Cardiac muscle cell (in vitro differentiated cells and primary cell): ENCODE measurements around the gene HDC. TPM values are rescaled to one million over a fixed set of nuclear protein-coding genes. Genes with fewer than 3 reads are reported as not detected.

Experiments
- DNase-seq, 2 donors: peaks; one replicate each; pipeline versions ENCODE4 v3.0.0 to v3.0.0-alpha.2; 2010 to 2017; ENCODE audit warnings: low read depth in 1 of 2, low spot score in 1 of 2
- H3K27ac ChIP-seq: fragments of 200-600 bp; sonication (generic); 2 replicates; pipeline ENCODE4 v1.5.1; 2016
- H3K27me3 ChIP-seq: fragments of 200-600 bp; sonication (generic); 2 replicates; pipeline ENCODE4 v1.6.0; 2016; ENCODE audit warnings: control low read depth
- H3K36me3 ChIP-seq: fragments of 200-600 bp; sonication (generic); 2 replicates; pipeline ENCODE4 v1.5.1; 2016; ENCODE audit warnings: control low read depth
- H3K4me1 ChIP-seq: fragments of 200-600 bp; sonication (generic); 2 replicates; pipeline ENCODE4 v1.8.1; 2017; ENCODE audit warnings: low read depth, mild to moderate bottlenecking, mixed run types
- H3K4me3 ChIP-seq: fragments of 200-600 bp; sonication (generic); 2 replicates; pipeline ENCODE4 v1.5.1; 2016; ENCODE audit warnings: mild to moderate bottlenecking
- H3K9me3 ChIP-seq: fragments of 200-600 bp; sonication (generic); 2 replicates; pipeline ENCODE4 v1.5.1; 2017; ENCODE audit warnings: low read depth, mild to moderate bottlenecking, control low read depth
- polyA plus RNA-seq: library from polyadenylated mRNA; unstranded; fragments of >200 nt; fragmentation: Nextera tagmentation; extraction: Ambion mirVana; gene quantifications from 2 replicates; pipeline ENCODE4 v1.2.1, GENCODE V29; 2016
- total RNA-seq: library from RNA; depleted of rRNA; stranded (reverse); fragments of >200 nt; gene quantifications from 2 replicates; pipeline ENCODE4 v1.2.3, GENCODE V29; 2016
- TF ChIP-seq, protein P1 (sequence below): IDR thresholded peaks from 2 replicates; pipeline ENCODE4 v1.5.1; 2012; ENCODE audit warnings: low read depth, mild to moderate bottlenecking, low read length

HDC gene
- total and polyA plus RNA-seq, 2 experiments from 2014 or later = not detected

DNA sequence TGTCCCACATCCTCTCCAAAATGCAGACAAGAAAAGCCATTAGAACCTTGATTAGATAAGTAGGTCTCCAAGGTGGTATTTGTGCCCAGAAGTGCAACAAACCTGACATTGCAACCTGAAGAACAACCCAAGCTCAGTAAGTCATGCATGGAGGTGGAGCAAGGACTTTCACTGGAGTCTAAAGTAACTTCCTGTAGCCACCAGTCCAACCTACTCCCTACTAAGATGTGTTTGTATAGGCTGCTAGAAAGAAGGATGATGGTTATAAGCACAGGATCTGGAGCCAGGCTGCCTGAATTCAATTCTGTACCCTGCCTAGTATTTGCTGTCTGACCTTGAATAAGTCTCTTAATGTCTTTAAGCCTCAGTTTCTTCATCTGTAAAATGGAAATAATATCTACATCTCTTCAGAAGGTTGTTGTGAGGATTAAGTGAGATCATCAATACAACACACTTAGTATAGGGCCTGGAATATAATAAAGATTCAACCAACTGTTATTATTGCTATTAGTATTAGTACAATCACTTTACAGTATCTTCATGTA, 32.3 kb downstream of the HDC start:
- no peaks in the 10 kb centered on the region for H3K4me1 ChIP-seq
- DNase-seq = no peak
- H3K27ac ChIP-seq = no peak overlapping the region
- no peak overlapping the region for H3K4me3 ChIP-seq
- TF ChIP-seq, protein P1, sequence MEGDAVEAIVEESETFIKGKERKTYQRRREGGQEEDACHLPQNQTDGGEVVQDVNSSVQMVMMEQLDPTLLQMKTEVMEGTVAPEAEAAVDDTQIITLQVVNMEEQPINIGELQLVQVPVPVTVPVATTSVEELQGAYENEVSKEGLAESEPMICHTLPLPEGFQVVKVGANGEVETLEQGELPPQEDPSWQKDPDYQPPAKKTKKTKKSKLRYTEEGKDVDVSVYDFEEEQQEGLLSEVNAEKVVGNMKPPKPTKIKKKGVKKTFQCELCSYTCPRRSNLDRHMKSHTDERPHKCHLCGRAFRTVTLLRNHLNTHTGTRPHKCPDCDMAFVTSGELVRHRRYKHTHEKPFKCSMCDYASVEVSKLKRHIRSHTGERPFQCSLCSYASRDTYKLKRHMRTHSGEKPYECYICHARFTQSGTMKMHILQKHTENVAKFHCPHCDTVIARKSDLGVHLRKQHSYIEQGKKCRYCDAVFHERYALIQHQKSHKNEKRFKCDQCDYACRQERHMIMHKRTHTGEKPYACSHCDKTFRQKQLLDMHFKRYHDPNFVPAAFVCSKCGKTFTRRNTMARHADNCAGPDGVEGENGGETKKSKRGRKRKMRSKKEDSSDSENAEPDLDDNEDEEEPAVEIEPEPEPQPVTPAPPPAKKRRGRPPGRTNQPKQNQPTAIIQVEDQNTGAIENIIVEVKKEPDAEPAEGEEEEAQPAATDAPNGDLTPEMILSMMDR = no peak
- H3K36me3 ChIP-seq = no peaks in the 10 kb centered on the region
- H3K27me3 ChIP-seq = peaks cover 44% of the 10 kb centered on the region
- no peaks in the 10 kb centered on the region for H3K9me3 ChIP-seq

DNA sequence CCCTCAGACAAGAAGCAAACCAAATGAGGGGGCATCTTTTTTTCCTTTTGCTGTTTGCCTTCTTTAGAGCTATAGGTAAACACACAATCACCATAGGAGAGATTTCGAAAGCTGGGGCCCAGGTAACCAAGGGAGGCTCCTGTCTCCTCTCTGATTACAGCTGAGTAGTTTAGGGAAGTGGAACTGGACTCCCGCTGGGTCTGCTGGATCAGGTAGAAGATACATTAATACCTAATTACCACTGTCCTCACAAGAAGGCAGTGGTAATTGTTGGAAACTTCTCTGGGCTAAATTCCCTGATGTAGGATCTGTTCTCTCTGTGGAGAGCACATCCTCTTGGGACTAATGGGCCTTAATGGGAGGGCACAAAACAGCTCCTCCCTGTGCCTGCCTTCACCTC, 32.7 kb downstream of the HDC start:
- TF ChIP-seq, protein P1 = no peak
- H3K4me1 ChIP-seq = no peaks in the 10 kb centered on the region
- DNase-seq = no peak
- peaks cover 39% of the 10 kb centered on the region for H3K27me3 ChIP-seq
- H3K9me3 ChIP-seq = no peaks in the 10 kb centered on the region
- no peak overlapping the region for H3K4me3 ChIP-seq
- no peak overlapping the region for H3K27ac ChIP-seq
- H3K36me3 ChIP-seq = no peaks in the 10 kb centered on the region

DNA sequence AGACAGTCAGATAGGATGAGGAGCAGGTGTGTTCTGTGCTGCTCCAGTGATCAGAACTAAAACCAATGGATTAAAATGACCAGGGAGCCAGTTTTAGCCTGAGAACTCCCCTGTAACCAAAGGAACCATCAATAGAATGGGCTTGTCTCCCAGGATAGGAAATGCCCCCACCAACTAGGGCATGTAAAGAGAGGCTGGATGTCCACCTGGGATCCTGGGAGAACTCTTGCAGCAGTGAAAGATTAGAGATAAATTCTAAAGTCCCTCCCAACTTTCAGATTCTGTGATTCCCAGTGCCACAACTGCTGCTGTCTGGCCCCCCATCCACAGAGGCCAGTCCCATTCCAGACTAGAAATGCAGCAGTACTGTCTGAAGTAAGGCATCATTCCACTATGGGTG, 33.8 kb downstream of the HDC start:
- TF ChIP-seq, protein P1 = no peak
- Histone ChIP-seq H3K36me3 (no peaks in the 10 kb centered on the region), H3K27ac (no peak overlapping the region), H3K9me3 (no peaks in the 10 kb centered on the region), H3K4me3 (no peak overlapping the region), H3K4me1 (no peaks in the 10 kb centered on the region), H3K27me3 (peaks cover 40% of the 10 kb centered on the region)
- DNase-seq = no peak

DNA sequence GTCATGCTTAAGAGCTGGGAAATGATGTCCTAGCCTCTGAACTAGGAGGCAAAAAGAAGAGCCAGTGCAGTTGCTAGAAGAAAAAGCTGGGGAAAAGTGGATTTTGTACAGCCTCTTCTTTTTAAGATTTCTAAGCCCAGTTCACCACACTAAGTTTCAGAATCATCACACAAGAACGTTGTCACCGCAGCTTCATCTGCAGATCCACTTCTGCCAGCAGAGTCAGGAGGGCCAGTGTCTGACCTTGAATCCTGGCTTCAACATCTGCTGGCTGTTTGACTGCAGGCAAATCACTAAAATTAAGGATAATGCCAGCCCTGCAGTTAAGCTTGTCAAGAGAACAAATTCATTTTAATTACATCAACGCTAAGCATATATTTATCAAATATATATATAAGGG, 36.2 kb downstream of the HDC start:
- TF ChIP-seq, protein P1 = no peak
- Histone ChIP-seq H3K9me3 (no peaks in the 10 kb centered on the region), H3K4me1 (no peaks in the 10 kb centered on the region), H3K4me3 (no peak overlapping the region), H3K27ac (no peak overlapping the region), H3K36me3 (no peaks in the 10 kb centered on the region), H3K27me3 (peaks cover 31% of the 10 kb centered on the region)
- no peak for DNase-seq

DNA sequence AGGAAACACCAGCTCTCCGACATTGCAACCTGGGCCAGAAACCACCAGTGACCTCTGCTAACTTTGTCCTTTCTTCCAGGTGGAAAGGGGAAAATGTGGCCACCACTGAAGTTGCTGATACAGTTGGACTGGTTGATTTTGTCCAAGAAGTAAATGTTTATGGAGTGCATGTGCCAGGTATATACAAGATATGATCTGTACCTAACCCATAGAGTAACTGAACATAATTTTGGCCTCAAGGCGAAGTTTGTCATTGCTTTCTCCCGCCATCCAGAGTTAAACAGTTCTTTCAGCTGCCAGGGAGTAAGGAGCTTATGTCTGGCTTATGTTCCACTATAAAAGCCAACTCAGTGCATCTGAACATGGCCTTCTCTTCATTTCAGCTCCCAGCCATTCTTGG, 36.7 kb downstream of the HDC start:
- TF ChIP-seq, protein P1 = no peak
- no peak overlapping the region for H3K27ac ChIP-seq
- peaks cover 32% of the 10 kb centered on the region for H3K27me3 ChIP-seq
- no peaks in the 10 kb centered on the region for H3K4me1 ChIP-seq
- H3K4me3 ChIP-seq = no peak overlapping the region
- H3K36me3 ChIP-seq = no peaks in the 10 kb centered on the region
- DNase-seq = no peak
- no peaks in the 10 kb centered on the region for H3K9me3 ChIP-seq

DNA sequence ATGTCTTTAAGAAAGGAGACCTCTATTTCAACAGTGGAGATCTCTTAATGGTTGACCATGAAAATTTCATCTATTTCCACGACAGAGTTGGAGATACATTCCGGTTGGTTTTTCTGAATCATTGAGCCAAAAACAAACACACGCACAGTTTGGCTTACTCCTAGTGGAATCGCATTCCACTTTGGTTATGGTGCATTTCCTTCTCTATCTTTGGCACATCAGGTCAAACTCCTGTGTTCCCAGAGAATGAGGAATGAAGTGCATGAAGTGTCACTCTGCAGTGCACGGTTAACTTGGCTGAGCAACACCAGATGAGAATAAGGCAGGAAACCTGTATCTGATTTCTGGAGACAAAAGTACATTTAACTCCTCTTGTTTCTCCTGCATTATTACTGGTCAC, 38.5 kb downstream of the HDC start:
- TF ChIP-seq, protein P1 = no peak
- H3K27ac ChIP-seq = no peak overlapping the region
- peaks cover 46% of the 10 kb centered on the region for H3K27me3 ChIP-seq
- H3K4me1 ChIP-seq = no peaks in the 10 kb centered on the region
- no peaks in the 10 kb centered on the region for H3K9me3 ChIP-seq
- no peaks in the 10 kb centered on the region for H3K36me3 ChIP-seq
- peak in 1 of 2 donors; percentile 16 for DNase-seq
- H3K4me3 ChIP-seq = no peak overlapping the region
